GM21526 (cell line): ENCODE results near the gene CADM1.
A peak's percentile ranks its signal among the peaks of the same experiment; 100 is the strongest.
"Not testable (repeated sequence)": the region's sequence is repeated elsewhere in the genome, so short reads cannot be mapped to it uniquely, and the experiment has no call there.

Experiments used
- ATAC-seq: cut with Tn5 transposase; IDR thresholded peaks from one replicate; pipeline ENCODE4 v1.9.1; 2021; ENCODE audit warnings: moderate library complexity; ENCODE audit not compliant: unreplicated experiment, low FRiP score

The CADM1 gene

GRCh38 chr11:115481528-115481927 is 22.7 kb downstream of the CADM1 start:
- ATAC-seq: no peak

- no peak for ATAC-seq
Observed at GRCh38 chr11:115480611-115481010, 23.6 kb downstream of the CADM1 start.

GRCh38 chr11:115477410-115477809 is 26.8 kb downstream of the CADM1 start:
- ATAC-seq: no peak

- no peak for ATAC-seq
Observed at GRCh38 chr11:115476463-115477286, 27.5 kb downstream of the CADM1 start.

- no peak for ATAC-seq
Observed at GRCh38 chr11:115475564-115475963, 28.7 kb downstream of the CADM1 start.

GRCh38 chr11:115474306-115474705 is 29.9 kb downstream of the CADM1 start:
- not testable (repeated sequence) for ATAC-seq

- ATAC-seq: no peak
Observed at GRCh38 chr11:115473167-115473566, 31.0 kb downstream of the CADM1 start.

GRCh38 chr11:115471367-115471766 is 32.8 kb downstream of the CADM1 start:
- ATAC-seq: peak; percentile 75

GRCh38 chr11:115470928-115471327 is 33.3 kb downstream of the CADM1 start:
- ATAC-seq: no peak

GRCh38 chr11:115469361-115469760 is 34.9 kb downstream of the CADM1 start:
- peak; percentile 64 for ATAC-seq

GRCh38 chr11:115466122-115466521 is 38.1 kb downstream of the CADM1 start:
- no peak for ATAC-seq

- no peak for ATAC-seq
Observed at GRCh38 chr11:115464269-115464668, 39.9 kb downstream of the CADM1 start.

- ATAC-seq: no peak
Observed at GRCh38 chr11:115463606-115464005, 40.6 kb downstream of the CADM1 start.

- ATAC-seq: no peak
Observed at GRCh38 chr11:115462757-115463156, 41.5 kb downstream of the CADM1 start.

GRCh38 chr11:115462004-115462541 is 42.1 kb downstream of the CADM1 start:
- ATAC-seq: no peak

- no peak for ATAC-seq
Observed at GRCh38 chr11:115460512-115460911, 43.7 kb downstream of the CADM1 start.

GRCh38 chr11:115459563-115459962 is 44.7 kb downstream of the CADM1 start:
- ATAC-seq: no peak

GRCh38 chr11:115458877-115459276 is 45.3 kb downstream of the CADM1 start:
- ATAC-seq: no peak

GRCh38 chr11:115456019-115456418 is 48.2 kb downstream of the CADM1 start:
- no peak for ATAC-seq

- ATAC-seq: no peak
Observed at GRCh38 chr11:115455613-115456012, 48.6 kb downstream of the CADM1 start.

GRCh38 chr11:115454525-115454924 is 49.7 kb downstream of the CADM1 start:
- no peak for ATAC-seq
